Thyroid gland (tissue), 4 donors: Measurements from ENCODE around the gene MAN1B1. TPM values are rescaled to one million over a fixed set of nuclear protein-coding genes. Genes with fewer than 3 reads are reported as not detected.

ENCODE experiments used
- DNase-seq, 2 donors: peaks; one replicate each; pipeline ENCODE4 v3.0.0-alpha.2; 2019
- H3K27ac ChIP-seq, 3 donors: fragments of 200-600 bp; sonication (generic); 1 replicate in 2 of 3; 2 replicates in 1 of 3; pipeline ENCODE4 v1.5.1; 2016 to 2019; ENCODE audit warnings: mild to moderate bottlenecking in 1 of 3, moderate library complexity in 1 of 3
- H3K27me3 ChIP-seq: fragments of 200-600 bp; sonication (generic); one replicate; pipeline ENCODE4 v1.5.1; 2019
- H3K36me3 ChIP-seq, 2 donors: fragments of 200-600 bp; sonication (generic); one replicate each; pipeline ENCODE4 v1.5.1; 2016 to 2019
- H3K4me1 ChIP-seq, 2 donors: fragments of 200-600 bp; sonication (generic); one replicate each; pipeline ENCODE4 v1.5.1; 2017 to 2019
- H3K4me3 ChIP-seq, 3 donors: fragments of 200-600 bp; sonication (generic); replicated peaks in 1 of 3; 1 replicate in 2 of 3; 2 replicates in 1 of 3; pipeline ENCODE4 v1.5.1; 2016; ENCODE audit warnings: mild to moderate bottlenecking in 1 of 3
- H3K9me3 ChIP-seq: fragments of 200-600 bp; sonication (generic); one replicate; pipeline ENCODE4 v1.5.1; 2017
- CTCF ChIP-seq, 6 experiments: fragments of 200-600 bp in 3 of 6; fragments of 450-650 bp in 3 of 6; sonication (generic) in 3 of 6; IDR thresholded peaks; one replicate each; pipeline ENCODE4 v1.5.1; 2016 to 2019; ENCODE audit warnings: antibody characterized with exemption in 6 of 6, mild to moderate bottlenecking in 2 of 6, inconsistent platforms in 1 of 6, moderate library complexity in 1 of 6
- POLR2A ChIP-seq, 2 donors: fragments of 450-650 bp; IDR thresholded peaks; one replicate each; pipeline ENCODE4 v1.6.1; 2017; ENCODE audit warnings: antibody characterized with exemption in 2 of 2, mild to moderate bottlenecking in 2 of 2, moderate library complexity in 1 of 2
- WGBS, 2 donors: methylation state at CpG; one replicate each; pipeline ENCODE4 v1.1.5; 2017; 5-methylcytosine and 5-hydroxymethylcytosine counted together
- intact Hi-C: fragments of 100-400 bp; cut with DNase I; formaldehyde crosslinking; loops from one replicate; pipeline ENCODE4 v1.15.1; 2023
- total RNA-seq, 4 donors: library from RNA; depleted of rRNA; stranded (reverse); fragments of >200 nt; gene quantifications; one replicate each; pipeline ENCODE4 v1.2.3, GENCODE V29; 2016

The MAN1B1 gene
- total RNA-seq, 4 donors from 2014 or later: 48.2 to 73.8 (median 67.2) TPM

GRCh38 chr9:137069508-137070091 lies 17.2 kb upstream of the MAN1B1 start:
- intact Hi-C loops: loop anchor here (5.0 kb wide), 1 partner anchor 282 kb away; no protein-coding TSS in a partner anchor
- Histone ChIP-seq H3K27ac (no peak overlapping the region), H3K4me3 (no peak overlapping the region), H3K4me1 (peaks cover 6 to 14% of the 10 kb centered on the region in 2 donors), H3K36me3 (no peaks in the 10 kb centered on the region), H3K27me3 (no peaks in the 10 kb centered on the region), H3K9me3 (no peaks in the 10 kb centered on the region)
- no peak for DNase-seq
- TF ChIP-seq POLR2A (IDR thresholded peaks at IDR 0.05): no peak
- TF ChIP-seq CTCF (IDR thresholded peaks at IDR 0.05): no peak
- 13 to 71% methylated on average over 1 to 3 of the region's 52 CpGs for WGBS, 2 donors

DNA sequence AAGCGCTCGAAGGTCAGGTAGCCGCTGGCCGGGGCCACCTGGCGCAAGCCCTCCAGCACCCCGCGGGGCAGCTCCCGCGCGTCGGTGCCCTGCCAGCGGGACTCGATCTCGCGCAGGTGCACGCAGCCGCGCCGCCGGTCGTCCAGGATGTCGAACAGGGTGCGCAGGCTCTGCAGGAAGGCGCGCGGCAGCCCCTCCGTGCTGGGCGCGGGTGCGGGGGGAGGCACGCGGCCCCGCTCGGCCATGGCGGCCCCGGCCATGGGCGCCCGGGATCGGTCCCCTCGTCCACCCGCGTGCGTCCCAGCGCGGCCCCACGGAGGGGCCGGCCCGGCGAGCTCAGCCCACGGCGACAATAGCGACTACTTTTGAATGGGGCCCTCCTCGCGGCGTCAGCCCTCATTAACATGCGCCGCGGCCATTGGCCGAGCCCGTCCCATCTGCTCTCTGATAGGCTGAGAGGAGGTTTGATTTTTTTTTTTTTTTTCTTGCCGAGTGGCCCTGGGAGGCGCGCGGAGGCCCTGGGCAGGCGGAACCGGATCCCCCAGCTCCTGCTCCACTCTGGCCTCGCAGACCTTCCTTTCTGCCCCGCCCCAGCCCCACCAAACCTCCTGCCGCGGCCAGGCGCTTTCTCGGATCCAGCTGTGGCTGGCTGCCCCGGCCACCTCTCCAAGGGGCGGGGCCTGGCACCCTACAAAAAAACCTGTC lies 16.4 kb upstream of the MAN1B1 start, which contains the start of gene SAPCD2:
TSS of gene SAPCD2 (minus strand) at position 357 of the 705 bp plus-strand sequence. CDS start at position 260, 97 bp downstream.
- Histone ChIP-seq H3K4me3 (peak within 1 kb of the TSS in 2 of 3 donors; percentile 37 to 44), H3K27me3 (no peaks in the 10 kb centered on the region), H3K4me1 (peaks cover 6 to 14% of the 10 kb centered on the region in 2 donors), H3K27ac (peak within 1 kb of the TSS; percentile 56 to 83 (median 73)), H3K9me3 (no peaks in the 10 kb centered on the region), H3K36me3 (no peaks in the 10 kb centered on the region)
- peak; percentile 93 to 95 for DNase-seq
- TF ChIP-seq POLR2A (IDR thresholded peaks at IDR 0.05) (peak in 1 of 2 donors; percentile 21), CTCF (IDR thresholded peaks at IDR 0.05) (peak in 1 of 6 experiments; percentile 11)
- intact Hi-C loops: no loop called here
- 1% methylated on average over 28 to 34 of the region's 74 CpGs for WGBS, 2 donors

- peaks cover 6 to 14% of the 10 kb centered on the region in 2 donors for H3K4me1 ChIP-seq
- H3K36me3 ChIP-seq: no peaks in the 10 kb centered on the region
- no peaks in the 10 kb centered on the region for H3K9me3 ChIP-seq
- peak overlapping the region in 1 of 3 donors; percentile 19 for H3K4me3 ChIP-seq
- no peak for DNase-seq
- H3K27me3 ChIP-seq: no peaks in the 10 kb centered on the region
- intact Hi-C loops: no loop called here
- 13 to 29% methylated on average over 3 to 6 of the region's 6 CpGs for WGBS, 2 donors
- H3K27ac ChIP-seq: peak overlapping the region; percentile 56 to 83 (median 73)
- TF ChIP-seq POLR2A (IDR thresholded peaks at IDR 0.05) (no peak), CTCF (IDR thresholded peaks at IDR 0.05) (peak in 1 of 6 experiments; percentile 12)
These were observed 15.9 kb upstream of the MAN1B1 start for GRCh38 chr9:137070906-137071275.

GRCh38 chr9:137071282-137071681 lies 15.5 kb upstream of the MAN1B1 start:
- TF ChIP-seq CTCF (IDR thresholded peaks at IDR 0.05): no peak
- no peak for TF ChIP-seq POLR2A (IDR thresholded peaks at IDR 0.05)
- H3K36me3 ChIP-seq: no peaks in the 10 kb centered on the region
- peak overlapping the region; percentile 56 to 83 (median 73) for H3K27ac ChIP-seq
- peak overlapping the region in 1 of 3 donors; percentile 19 for H3K4me3 ChIP-seq
- peaks cover 6 to 14% of the 10 kb centered on the region in 2 donors for H3K4me1 ChIP-seq
- DNase-seq: no peak
- no peaks in the 10 kb centered on the region for H3K9me3 ChIP-seq
- 100% methylated on average over 1 of the region's 2 CpGs; no CpG with 5 or more reads in 1 of the 2 donors for WGBS, 2 donors
- intact Hi-C loops: no loop called here
- H3K27me3 ChIP-seq: no peaks in the 10 kb centered on the region

DNA sequence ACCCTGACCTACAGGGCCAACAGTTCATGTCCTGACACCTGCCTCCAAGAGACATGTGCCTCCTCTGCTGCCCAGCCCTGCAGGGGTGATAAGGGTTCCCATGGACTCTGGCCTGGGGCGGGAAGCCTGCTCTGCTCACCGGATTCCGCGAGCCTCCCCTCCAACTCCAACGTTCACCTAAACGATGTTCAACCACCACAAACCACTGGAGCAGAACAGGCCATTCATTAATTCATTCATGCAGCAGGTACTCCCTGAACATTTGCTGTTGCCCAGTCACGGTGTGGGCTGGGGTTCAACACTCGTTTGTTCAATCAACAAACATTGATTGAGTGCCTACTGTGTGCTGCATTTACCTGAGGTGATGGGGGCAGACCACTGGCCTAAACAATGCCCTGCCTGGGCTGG lies 12.8 kb upstream of the MAN1B1 start:
- 80 to 83% methylated on average over 8 of the region's 8 CpGs for WGBS, 2 donors
- Histone ChIP-seq H3K36me3 (peaks cover 0 to under 1% of the 10 kb centered on the region in 2 donors), H3K27ac (no peak overlapping the region), H3K9me3 (no peaks in the 10 kb centered on the region), H3K4me1 (peaks cover 21 to 31% of the 10 kb centered on the region in 2 donors), H3K4me3 (no peak overlapping the region), H3K27me3 (no peaks in the 10 kb centered on the region)
- no peak for TF ChIP-seq POLR2A (IDR thresholded peaks at IDR 0.05)
- TF ChIP-seq CTCF (IDR thresholded peaks at IDR 0.05): no peak
- DNase-seq: no peak
- intact Hi-C loops: no loop called here
